Lung (tissue), 12 donors: ENCODE results near the gene GBP7. TPM values are rescaled to one million over a fixed set of nuclear protein-coding genes. Genes with fewer than 3 reads are reported as not detected.
A peak's percentile ranks its signal among the peaks of the same experiment; 100 is the strongest.
"Not testable (repeated sequence)": the region's sequence is repeated elsewhere in the genome, so short reads cannot be mapped to it uniquely, and the experiment has no call there.

Experiments
- ATAC-seq: fragments of 200-7000 bp; cut with Tn5 transposase; one replicate; pipeline ENCODE4 v1.9.1; 2020; ENCODE audit warnings: moderate number of reproducible peaks; ENCODE audit not compliant: insufficient read depth, low FRiP score
- DNase-seq, 3 donors: peaks; one replicate each; pipeline ENCODE4 v3.0.0-alpha.2; 2013 to 2017
- H3K27ac ChIP-seq, 2 donors: one replicate each; pipeline ENCODE4 v1.5.1; 2013; ENCODE audit warnings: mild to moderate bottlenecking in 2 of 2, moderate library complexity in 2 of 2, control low read depth in 1 of 2, inconsistent platforms in 1 of 2, low read depth in 1 of 2, low read length in 1 of 2
- H3K27me3 ChIP-seq, 3 donors: one replicate each; pipeline ENCODE4 v1.5.1; 2013; ENCODE audit warnings: low read length in 2 of 3; ENCODE audit not compliant: control insufficient read depth in 3 of 3, insufficient read depth in 3 of 3
- H3K36me3 ChIP-seq, 4 donors: one replicate each; pipeline ENCODE4 v1.5.1; 2013; ENCODE audit warnings: low read length in 4 of 4, mild to moderate bottlenecking in 1 of 4, moderate library complexity in 1 of 4; ENCODE audit not compliant: control insufficient read depth in 4 of 4, insufficient read depth in 4 of 4
- H3K4me1 ChIP-seq, 5 donors: one replicate each; pipeline ENCODE4 v1.5.1; 2013; ENCODE audit warnings: low read length in 5 of 5, mild to moderate bottlenecking in 2 of 5, moderate library complexity in 1 of 5; ENCODE audit not compliant: control insufficient read depth in 5 of 5, insufficient read depth in 5 of 5
- H3K4me3 ChIP-seq: one replicate; pipeline ENCODE4 v1.5.1; 2013; ENCODE audit warnings: mild to moderate bottlenecking, control low read depth, moderate library complexity
- H3K9ac ChIP-seq, 2 donors: one replicate each; pipeline ENCODE4 v1.5.1; 2013; ENCODE audit warnings: low read length in 2 of 2, control low read depth in 1 of 2; ENCODE audit not compliant: insufficient read depth in 1 of 2
- H3K9me3 ChIP-seq, 4 donors: one replicate each; pipeline ENCODE4 v1.5.1; 2013; ENCODE audit warnings: low read length in 3 of 4, mild to moderate bottlenecking in 1 of 4, moderate library complexity in 1 of 4; ENCODE audit not compliant: control insufficient read depth in 4 of 4, insufficient read depth in 3 of 4
- CTCF ChIP-seq: IDR thresholded peaks from 2 replicates; pipeline ENCODE4 v1.5.1; 2012; ENCODE audit warnings: mild to moderate bottlenecking; ENCODE audit errors: control extremely low read depth, extremely low read depth
- WGBS, 2 donors: extraction: QIAGEN DNeasy Blood & Tissue Kit; methylation state at CpG; one replicate each; pipeline ENCODE4 v1.1.7; 2013; 5-methylcytosine and 5-hydroxymethylcytosine counted together
- polyA plus RNA-seq, 2 donors: library from polyadenylated mRNA; stranded (reverse); fragments of 200-250 nt; gene quantifications; one replicate each; pipeline ENCODE4 v1.2.1, GENCODE V29; 2013
- total RNA-seq, 2 donors: library from RNA; depleted of rRNA in 1 of 2; stranded (reverse); fragments of >200 nt in 1 of 2; gene quantifications; one replicate each; pipeline ENCODE4 v1.2.1, GENCODE V29; 2014 to 2021
- donor health status: control.
- donor health status: control.
- donor health status: Bipolar disorder and iron deficiency.
- donor health status: healthy.
- donor health status: DM: yes; HTN: yes; CAD: no.

Gene GBP7
- total and polyA plus RNA-seq, 4 donors: 0.01 to 0.09 TPM; not detected in 2

GRCh38 chr1:89129911-89130310 lies 45.9 kb downstream of the GBP7 start:
- no peaks in the 10 kb centered on the region for H3K36me3 ChIP-seq
- TF ChIP-seq CTCF: no peak
- no peaks in the 10 kb centered on the region for H3K9me3 ChIP-seq
- peaks cover 0 to 6% (median 4%) of the 10 kb centered on the region in 5 donors for H3K4me1 ChIP-seq
- WGBS, 2 donors: 54 to 57% methylated on average over 4 of the region's 4 CpGs
- no peak overlapping the region for H3K4me3 ChIP-seq
- no peaks in the 10 kb centered on the region for H3K27me3 ChIP-seq
- ATAC-seq (no peak), DNase-seq (no peak)
- no peak overlapping the region for H3K9ac ChIP-seq
- peak overlapping the region in 1 of 2 donors; percentile 69 for H3K27ac ChIP-seq

GRCh38 chr1:89128003-89128458 lies 47.8 kb downstream of the GBP7 start:
- not testable (repeated sequence) for DNase-seq, H3K9ac ChIP-seq, H3K36me3 ChIP-seq, H3K27me3 ChIP-seq, H3K4me3 ChIP-seq, H3K4me1 ChIP-seq, ATAC-seq, H3K9me3 ChIP-seq
- H3K27ac ChIP-seq: peak overlapping the region in 1 of 2 donors; percentile 53
- WGBS, 2 donors: 97 to 98% methylated on average over 26 to 31 of the region's 31 CpGs

GRCh38 chr1:89126602-89127565 lies 48.9 kb downstream of the GBP7 start:
- not testable (repeated sequence) for H3K9ac ChIP-seq, H3K4me3 ChIP-seq, H3K36me3 ChIP-seq, H3K27me3 ChIP-seq, H3K4me1 ChIP-seq, DNase-seq, ATAC-seq, H3K9me3 ChIP-seq
- peak overlapping the region in 1 of 2 donors; percentile 68 for H3K27ac ChIP-seq
- WGBS, 2 donors: 57 to 72% methylated on average over 23 of the region's 23 CpGs

- H3K27ac ChIP-seq: peak within 1 kb of the TSS; percentile 80 to 89
- H3K9me3 ChIP-seq: no peaks in the 10 kb centered on the region
- H3K36me3 ChIP-seq: peaks cover 0 to 3% (median 0%) of the 10 kb centered on the region in 4 donors
- DNase-seq (peak in 2 of 3 donors; percentile 10 to 63), ATAC-seq (peak; percentile 82)
- no peak for TF ChIP-seq CTCF
- H3K4me3 ChIP-seq: peak within 1 kb of the TSS; percentile 44
- H3K27me3 ChIP-seq: no peaks in the 10 kb centered on the region
- H3K4me1 ChIP-seq: peaks cover 0 to 8% (median 4%) of the 10 kb centered on the region in 5 donors
- 0 to 1% methylated on average over 6 of the region's 6 CpGs for WGBS, 2 donors
- no peak within 1 kb of the TSS for H3K9ac ChIP-seq
These were observed 49.8 kb downstream of the GBP7 start, which contains the start of gene GBP2 for GRCh38 chr1:89125913-89126580. Gene GBP2, minus strand, starts transcription at chr1:89126114. Its CDS starts 4,148 bp downstream, at chr1:89121966.
